ENCODE measurements around the gene WNT11.

DNA sequence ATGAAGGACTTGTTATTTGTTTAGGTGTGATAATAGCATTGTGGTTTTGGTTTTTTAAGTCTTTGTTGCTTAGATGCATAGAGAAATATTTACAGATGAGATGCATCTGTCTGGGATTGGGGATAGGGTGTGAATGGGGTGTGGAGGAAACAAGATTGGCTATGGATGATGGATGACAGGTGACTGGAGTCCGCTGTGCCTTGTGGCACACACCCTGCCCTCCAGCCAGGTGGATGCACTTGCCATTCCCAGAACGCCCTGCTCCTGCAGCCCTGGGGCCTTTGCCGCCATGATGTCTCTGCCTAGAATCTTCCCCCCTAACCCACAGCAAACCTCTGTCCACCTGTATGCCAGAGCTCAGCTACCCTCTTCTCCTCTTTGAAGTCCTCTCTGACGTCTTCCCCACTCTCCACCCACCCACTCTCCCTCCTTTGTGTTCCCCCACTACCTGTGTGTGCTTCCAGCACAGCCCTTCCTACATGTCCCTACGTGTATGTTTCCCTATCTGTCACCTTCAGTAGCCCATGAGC, 54.7 kb downstream of the WNT11 start:
- no peak for TF ChIP-seq POLR2A (IDR thresholded peaks at IDR 0.05; ENCODE audit: extremely low read depth, insufficient read length)
- TF ChIP-seq, protein P1, sequence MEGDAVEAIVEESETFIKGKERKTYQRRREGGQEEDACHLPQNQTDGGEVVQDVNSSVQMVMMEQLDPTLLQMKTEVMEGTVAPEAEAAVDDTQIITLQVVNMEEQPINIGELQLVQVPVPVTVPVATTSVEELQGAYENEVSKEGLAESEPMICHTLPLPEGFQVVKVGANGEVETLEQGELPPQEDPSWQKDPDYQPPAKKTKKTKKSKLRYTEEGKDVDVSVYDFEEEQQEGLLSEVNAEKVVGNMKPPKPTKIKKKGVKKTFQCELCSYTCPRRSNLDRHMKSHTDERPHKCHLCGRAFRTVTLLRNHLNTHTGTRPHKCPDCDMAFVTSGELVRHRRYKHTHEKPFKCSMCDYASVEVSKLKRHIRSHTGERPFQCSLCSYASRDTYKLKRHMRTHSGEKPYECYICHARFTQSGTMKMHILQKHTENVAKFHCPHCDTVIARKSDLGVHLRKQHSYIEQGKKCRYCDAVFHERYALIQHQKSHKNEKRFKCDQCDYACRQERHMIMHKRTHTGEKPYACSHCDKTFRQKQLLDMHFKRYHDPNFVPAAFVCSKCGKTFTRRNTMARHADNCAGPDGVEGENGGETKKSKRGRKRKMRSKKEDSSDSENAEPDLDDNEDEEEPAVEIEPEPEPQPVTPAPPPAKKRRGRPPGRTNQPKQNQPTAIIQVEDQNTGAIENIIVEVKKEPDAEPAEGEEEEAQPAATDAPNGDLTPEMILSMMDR (IDR thresholded peaks at IDR 0.05; ENCODE audit: low read depth, low read length), result no peak
